Transverse colon (tissue), 3 donors: Measurements from ENCODE around the gene PRSS50.

ENCODE experiments used
- CTCF ChIP-seq, 5 experiments: fragments of 200-600 bp in 3 of 5; fragments of 450-650 bp in 2 of 5; sonication (generic) in 3 of 5; IDR thresholded peaks; 1 replicate in 2 of 5; 2 replicates in 3 of 5; pipeline ENCODE4 v1.5.1; 2016 to 2017; ENCODE audit warnings: antibody characterized with exemption in 5 of 5, inconsistent platforms in 3 of 5, mild to moderate bottlenecking in 2 of 5, moderate library complexity in 1 of 5
- POLR2A ChIP-seq: fragments of 450-650 bp; IDR thresholded peaks from one replicate; pipeline ENCODE4 v1.6.1; 2016; ENCODE audit warnings: antibody characterized with exemption, mild to moderate bottlenecking, moderate library complexity

- no peak for TF ChIP-seq POLR2A
- no peak for TF ChIP-seq CTCF (IDR thresholded peaks at IDR 0.05)
Observed at GRCh38 chr3:46682974-46683373, 34.7 kb downstream of the PRSS50 start.
